ENCODE measurements around the gene TRIM71.

DNA sequence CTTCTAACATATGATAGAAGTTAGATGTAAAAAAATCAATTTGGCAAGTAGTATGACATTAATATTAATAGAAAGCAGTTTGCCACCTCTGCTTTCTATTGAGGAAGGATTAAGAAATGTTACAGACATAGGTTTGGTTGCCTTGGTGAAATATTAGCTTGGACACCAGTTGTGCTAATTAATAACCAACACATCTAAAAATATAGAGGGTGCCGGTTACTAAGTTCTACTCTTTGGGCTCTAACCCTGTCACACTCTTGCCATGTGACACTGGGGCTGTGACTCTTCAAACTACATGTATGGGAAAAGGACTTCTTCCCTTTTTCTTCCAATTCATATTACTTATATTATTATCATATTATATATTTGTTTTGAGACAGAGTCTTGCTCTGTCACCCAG lies 64.4 kb downstream of the TRIM71 start:
- TF ChIP-seq, protein P1, sequence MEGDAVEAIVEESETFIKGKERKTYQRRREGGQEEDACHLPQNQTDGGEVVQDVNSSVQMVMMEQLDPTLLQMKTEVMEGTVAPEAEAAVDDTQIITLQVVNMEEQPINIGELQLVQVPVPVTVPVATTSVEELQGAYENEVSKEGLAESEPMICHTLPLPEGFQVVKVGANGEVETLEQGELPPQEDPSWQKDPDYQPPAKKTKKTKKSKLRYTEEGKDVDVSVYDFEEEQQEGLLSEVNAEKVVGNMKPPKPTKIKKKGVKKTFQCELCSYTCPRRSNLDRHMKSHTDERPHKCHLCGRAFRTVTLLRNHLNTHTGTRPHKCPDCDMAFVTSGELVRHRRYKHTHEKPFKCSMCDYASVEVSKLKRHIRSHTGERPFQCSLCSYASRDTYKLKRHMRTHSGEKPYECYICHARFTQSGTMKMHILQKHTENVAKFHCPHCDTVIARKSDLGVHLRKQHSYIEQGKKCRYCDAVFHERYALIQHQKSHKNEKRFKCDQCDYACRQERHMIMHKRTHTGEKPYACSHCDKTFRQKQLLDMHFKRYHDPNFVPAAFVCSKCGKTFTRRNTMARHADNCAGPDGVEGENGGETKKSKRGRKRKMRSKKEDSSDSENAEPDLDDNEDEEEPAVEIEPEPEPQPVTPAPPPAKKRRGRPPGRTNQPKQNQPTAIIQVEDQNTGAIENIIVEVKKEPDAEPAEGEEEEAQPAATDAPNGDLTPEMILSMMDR (IDR thresholded peaks at IDR 0.05; ENCODE audit: insufficient read depth, low read depth, low read length) = no peak
- TF ChIP-seq EZH2 (IDR thresholded peaks at IDR 0.05; ENCODE audit: insufficient read depth, low read length) = no peak

Measured in astrocyte (in vitro differentiated cells and primary cell).